Measurements from ENCODE around the gene COPB2. TPM values are rescaled to one million over a fixed set of nuclear protein-coding genes. Genes with fewer than 3 reads are reported as not detected.

Gene COPB2
- total RNA-seq, 1 experiment from 2014 or later = 156 TPM

GRCh38 chr3:139311557-139311956, 77.9 kb downstream of the COPB2 start:
- Histone ChIP-seq H2AFZ (no peak overlapping the region), H3K9me2 (ENCODE audit: insufficient read depth) (no peaks in the 10 kb centered on the region), H3K36me3 (ENCODE audit: low read depth) (no peaks in the 10 kb centered on the region), H4K20me1 (ENCODE audit: insufficient read depth) (no peaks in the 10 kb centered on the region), H3K4me2 (no peak overlapping the region), H3K4me1 (replicated peaks; ENCODE audit: insufficient read depth) (peaks cover 63% of the 10 kb centered on the region), H3F3A (ENCODE audit: insufficient read depth, low read depth) (peaks cover 26% of the 10 kb centered on the region), H3K27me3 (ENCODE audit: insufficient read depth, low read depth) (no peaks in the 10 kb centered on the region), H3K9me3 (ENCODE audit: insufficient read depth, low read depth) (no peaks in the 10 kb centered on the region), H3K27ac (no peak overlapping the region), H3K4me3 (no peak overlapping the region), H3K79me2 (ENCODE audit: low read depth) (no peaks in the 10 kb centered on the region)
- no peak for DNase-seq
- TF ChIP-seq CTCF (conservative IDR thresholded peaks at IDR 0.05) (no peak), EZH2 (IDR thresholded peaks at IDR 0.05; ENCODE audit: low read depth) (no peak)
- ChIA-PET POLR2A (ENCODE audit: unreplicated experiment) (interaction anchor here (0.5 kb wide), 1 partner anchor 82 kb away, joined by 3 read pairs; no protein-coding TSS in a partner anchor), CTCF (no interaction called here)
- no TSS peak for BruUV-seq (replicated peaks)
- intact Hi-C loops (cut with micrococcal nuclease; ENCODE audit: unreplicated experiment) = loop anchor here (10.0 kb wide), 1 partner anchor 977 kb away; no protein-coding TSS in a partner anchor

- Histone ChIP-seq H3K36me3 (ENCODE audit: low read depth) (no peaks in the 10 kb centered on the region), H3K27ac (peak overlapping the region; percentile 58), H4K20me1 (ENCODE audit: insufficient read depth) (no peaks in the 10 kb centered on the region), H3K4me1 (replicated peaks; ENCODE audit: insufficient read depth) (peaks cover 58% of the 10 kb centered on the region), H3K4me3 (no peak overlapping the region), H3F3A (ENCODE audit: insufficient read depth, low read depth) (peaks cover 19% of the 10 kb centered on the region; the same call in 1 of the 2 replicates), H3K9me3 (ENCODE audit: insufficient read depth, low read depth) (no peaks in the 10 kb centered on the region), H3K79me2 (ENCODE audit: low read depth) (no peaks in the 10 kb centered on the region), H3K27me3 (ENCODE audit: insufficient read depth, low read depth) (no peaks in the 10 kb centered on the region), H3K9me2 (ENCODE audit: insufficient read depth) (no peaks in the 10 kb centered on the region), H2AFZ (no peak overlapping the region), H3K4me2 (peak overlapping the region; percentile 50)
- no TSS peak for BruUV-seq (replicated peaks)
- CTCF ChIA-PET = interaction anchor here (0.9 to 1.6 kb wide), 2 partner anchors 8 to 198 kb away, joined by 4 read pairs; no protein-coding TSS in a partner anchor
- peak; percentile 59 to 85 for DNase-seq
- POLR2A ChIA-PET (ENCODE audit: unreplicated experiment) = interaction anchor here (0.6 to 0.9 kb wide), 3 partner anchors 9 to 760 kb away, joined by 4 to 7 read pairs (median 5); no protein-coding TSS in a partner anchor
- TF ChIP-seq CTCF (conservative IDR thresholded peaks at IDR 0.05) (no peak), EZH2 (IDR thresholded peaks at IDR 0.05; ENCODE audit: low read depth) (no peak)
- intact Hi-C loops (cut with micrococcal nuclease; ENCODE audit: unreplicated experiment) = loop anchor here (1.0 to 10.0 kb wide), 2 partner anchors 8 to 976 kb away; no protein-coding TSS in a partner anchor
Observed at GRCh38 chr3:139310474-139310933, 78.9 kb downstream of the COPB2 start.

GRCh38 chr3:139309880-139310279, 79.6 kb downstream of the COPB2 start:
- CTCF ChIA-PET = interaction anchor here (1.6 kb wide), 1 partner anchor 198 kb away, joined by 4 read pairs; no protein-coding TSS in a partner anchor
- Histone ChIP-seq H3K36me3 (ENCODE audit: low read depth) (no peaks in the 10 kb centered on the region), H3K9me2 (ENCODE audit: insufficient read depth) (no peaks in the 10 kb centered on the region), H3K79me2 (ENCODE audit: low read depth) (no peaks in the 10 kb centered on the region), H3K4me2 (peak overlapping the region; percentile 50), H3K4me1 (replicated peaks; ENCODE audit: insufficient read depth) (peaks cover 58% of the 10 kb centered on the region), H3K9me3 (ENCODE audit: insufficient read depth, low read depth) (no peaks in the 10 kb centered on the region), H2AFZ (no peak overlapping the region), H3K4me3 (no peak overlapping the region), H3K27ac (peak overlapping the region; percentile 58), H4K20me1 (ENCODE audit: insufficient read depth) (no peaks in the 10 kb centered on the region), H3F3A (ENCODE audit: insufficient read depth, low read depth) (peaks cover 19% of the 10 kb centered on the region; the same call in 1 of the 2 replicates), H3K27me3 (ENCODE audit: insufficient read depth, low read depth) (no peaks in the 10 kb centered on the region)
- POLR2A ChIA-PET (ENCODE audit: unreplicated experiment) = no interaction called here
- intact Hi-C loops (cut with micrococcal nuclease; ENCODE audit: unreplicated experiment) = loop anchor here (1.0 to 10.0 kb wide), 2 partner anchors 8 to 975 kb away; no protein-coding TSS in a partner anchor
- TF ChIP-seq CTCF (conservative IDR thresholded peaks at IDR 0.05) = no peak
- no peak for TF ChIP-seq EZH2 (IDR thresholded peaks at IDR 0.05; ENCODE audit: low read depth)
- no TSS peak for BruUV-seq (replicated peaks)
- peak; percentile 52 to 63 for DNase-seq
